Measurements from ENCODE around the gene MMP28. TPM values are rescaled to one million over a fixed set of nuclear protein-coding genes. Genes with fewer than 3 reads are reported as not detected.

Gene MMP28
- total and polyA plus RNA-seq, 4 donors = 30.5 to 72.6 (median 44.3) TPM

DNA sequence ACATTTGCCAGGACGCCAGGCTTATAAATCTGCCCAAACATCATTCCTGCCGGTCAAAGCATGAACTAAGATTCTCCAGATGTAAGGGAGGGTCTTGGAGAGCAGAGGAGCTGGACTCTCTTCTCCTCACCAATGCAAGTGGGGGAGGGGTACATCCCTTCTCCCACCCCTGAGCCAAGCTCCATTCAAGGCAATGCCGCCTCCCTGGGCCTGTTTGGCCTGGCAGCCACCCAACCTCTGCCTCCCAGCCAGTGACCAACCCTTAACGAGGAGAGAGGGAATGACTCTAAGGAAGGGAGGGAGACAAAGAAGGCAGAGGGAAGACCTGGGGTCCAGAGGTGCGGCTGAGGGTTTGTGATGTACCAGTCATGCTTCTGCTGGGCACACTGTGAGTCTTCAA is 20.9 kb downstream of the MMP28 start:
- DNase-seq (peak; percentile 79 to 86 (median 82)), ATAC-seq (ENCODE audit: insufficient read depth, low FRiP score) (no peak)
- Histone ChIP-seq H3K4me1 (ENCODE audit: control insufficient read depth in 5 of 5, insufficient read depth in 5 of 5, low read length in 5 of 5) (peaks cover 0 to 32% (median 20%) of the 10 kb centered on the region in 5 donors), H3K27ac (ENCODE audit: low read depth in 1 of 2, low read length in 1 of 2) (peak overlapping the region in 1 of 2 donors; percentile 78), H3K4me3 (no peak overlapping the region), H3K9ac (ENCODE audit: insufficient read depth in 1 of 2, low read length in 2 of 2) (peak overlapping the region in 1 of 2 donors; percentile 16), H3K9me3 (ENCODE audit: control insufficient read depth in 4 of 4, insufficient read depth in 3 of 4, low read length in 3 of 4) (no peaks in the 10 kb centered on the region), H3K36me3 (ENCODE audit: control insufficient read depth in 4 of 4, insufficient read depth in 4 of 4, low read length in 4 of 4) (peaks cover 0 to 2% (median 0%) of the 10 kb centered on the region in 4 donors), H3K27me3 (ENCODE audit: control insufficient read depth in 3 of 3, insufficient read depth in 3 of 3, low read length in 2 of 3) (peaks cover 0 to 2% (median 0%) of the 10 kb centered on the region in 3 donors)
- TF ChIP-seq, protein P1, sequence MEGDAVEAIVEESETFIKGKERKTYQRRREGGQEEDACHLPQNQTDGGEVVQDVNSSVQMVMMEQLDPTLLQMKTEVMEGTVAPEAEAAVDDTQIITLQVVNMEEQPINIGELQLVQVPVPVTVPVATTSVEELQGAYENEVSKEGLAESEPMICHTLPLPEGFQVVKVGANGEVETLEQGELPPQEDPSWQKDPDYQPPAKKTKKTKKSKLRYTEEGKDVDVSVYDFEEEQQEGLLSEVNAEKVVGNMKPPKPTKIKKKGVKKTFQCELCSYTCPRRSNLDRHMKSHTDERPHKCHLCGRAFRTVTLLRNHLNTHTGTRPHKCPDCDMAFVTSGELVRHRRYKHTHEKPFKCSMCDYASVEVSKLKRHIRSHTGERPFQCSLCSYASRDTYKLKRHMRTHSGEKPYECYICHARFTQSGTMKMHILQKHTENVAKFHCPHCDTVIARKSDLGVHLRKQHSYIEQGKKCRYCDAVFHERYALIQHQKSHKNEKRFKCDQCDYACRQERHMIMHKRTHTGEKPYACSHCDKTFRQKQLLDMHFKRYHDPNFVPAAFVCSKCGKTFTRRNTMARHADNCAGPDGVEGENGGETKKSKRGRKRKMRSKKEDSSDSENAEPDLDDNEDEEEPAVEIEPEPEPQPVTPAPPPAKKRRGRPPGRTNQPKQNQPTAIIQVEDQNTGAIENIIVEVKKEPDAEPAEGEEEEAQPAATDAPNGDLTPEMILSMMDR (IDR thresholded peaks at IDR 0.05; ENCODE audit: control extremely low read depth, extremely low read depth) = no peak
- 53 to 71% methylated on average over 5 of the region's 5 CpGs for WGBS, 2 donors

DNA sequence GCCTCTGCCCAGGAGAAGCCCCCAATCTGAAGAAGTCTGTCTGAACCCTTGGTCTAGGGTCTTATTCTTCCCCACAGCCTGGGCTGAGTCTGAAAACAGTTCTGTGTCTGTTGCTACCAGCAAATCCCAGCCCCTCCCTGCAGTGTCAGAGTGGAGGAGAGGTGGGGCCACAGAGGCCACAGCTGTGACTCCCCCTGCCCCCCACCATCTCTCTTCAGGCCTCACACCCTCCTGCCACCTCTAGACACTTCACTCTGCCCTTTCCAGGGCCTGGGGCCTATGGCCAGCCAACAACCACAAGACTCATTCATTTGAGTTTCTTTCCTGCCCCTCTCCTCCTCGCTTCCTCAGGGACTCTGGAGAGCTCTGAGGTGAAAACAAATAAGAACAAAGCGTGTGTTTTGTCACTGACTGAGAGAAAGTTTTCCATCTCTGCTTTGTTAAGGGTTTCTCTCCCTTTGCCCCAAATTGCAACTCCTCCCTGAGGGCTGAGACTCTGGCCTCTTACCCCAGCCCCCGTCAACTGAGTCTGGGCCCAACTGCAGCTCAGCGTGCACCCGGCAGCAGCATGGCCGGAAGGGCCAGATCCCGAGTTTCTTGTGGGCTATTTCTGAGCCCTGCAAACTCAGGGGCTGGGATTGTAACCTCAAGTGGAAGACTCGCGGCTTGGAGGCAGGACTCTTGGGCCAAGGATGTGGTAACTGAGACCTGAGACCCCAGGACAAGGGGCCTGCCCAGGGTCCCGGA is 21.6 kb downstream of the MMP28 start:
- Histone ChIP-seq H3K9ac (ENCODE audit: insufficient read depth in 1 of 2, low read length in 2 of 2) (no peak overlapping the region), H3K4me1 (ENCODE audit: control insufficient read depth in 5 of 5, insufficient read depth in 5 of 5, low read length in 5 of 5) (peaks cover 0 to 32% (median 16%) of the 10 kb centered on the region in 5 donors), H3K36me3 (ENCODE audit: control insufficient read depth in 4 of 4, insufficient read depth in 4 of 4, low read length in 4 of 4) (peaks cover 0 to 2% (median 0%) of the 10 kb centered on the region in 4 donors), H3K4me3 (no peak overlapping the region), H3K27me3 (ENCODE audit: control insufficient read depth in 3 of 3, insufficient read depth in 3 of 3, low read length in 2 of 3) (no peaks in the 10 kb centered on the region), H3K27ac (ENCODE audit: low read depth in 1 of 2, low read length in 1 of 2) (peak overlapping the region in 1 of 2 donors; percentile 78), H3K9me3 (ENCODE audit: control insufficient read depth in 4 of 4, insufficient read depth in 3 of 4, low read length in 3 of 4) (no peaks in the 10 kb centered on the region)
- TF ChIP-seq, protein P1 (IDR thresholded peaks at IDR 0.05; ENCODE audit: control extremely low read depth, extremely low read depth) = no peak
- peak in 1 of 3 donors; percentile 17 for DNase-seq
- WGBS, 2 donors = 54 to 82% methylated on average over 10 of the region's 10 CpGs
- ATAC-seq (ENCODE audit: insufficient read depth, low FRiP score) = peak; percentile 56

DNA sequence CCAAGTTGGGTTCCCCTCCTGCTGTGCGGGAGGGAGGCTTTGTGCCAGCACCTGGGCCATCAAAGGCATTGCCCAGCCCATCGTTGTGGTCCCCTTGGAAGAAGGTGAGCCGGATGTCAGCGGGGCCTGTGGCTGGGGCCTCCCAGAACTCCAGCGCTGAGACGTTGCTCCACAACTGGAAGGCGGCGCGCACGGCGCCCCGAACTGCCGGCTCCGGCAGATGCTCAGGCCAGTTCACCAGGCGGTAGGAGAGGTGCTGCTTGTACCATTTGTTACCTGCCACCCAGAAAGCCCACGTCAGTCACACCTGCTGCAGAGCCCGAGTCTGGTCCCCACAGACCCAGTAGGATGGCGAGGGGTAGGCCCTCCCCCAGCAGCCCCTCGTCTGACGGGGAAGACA is 22.3 kb downstream of the MMP28 start:
- 77 to 79% methylated on average over 20 of the region's 20 CpGs for WGBS, 2 donors
- no peak for DNase-seq
- Histone ChIP-seq H3K27ac (ENCODE audit: low read depth in 1 of 2, low read length in 1 of 2) (peak overlapping the region in 1 of 2 donors; percentile 78), H3K9ac (ENCODE audit: insufficient read depth in 1 of 2, low read length in 2 of 2) (no peak overlapping the region), H3K4me3 (no peak overlapping the region), H3K27me3 (ENCODE audit: control insufficient read depth in 3 of 3, insufficient read depth in 3 of 3, low read length in 2 of 3) (no peaks in the 10 kb centered on the region), H3K36me3 (ENCODE audit: control insufficient read depth in 4 of 4, insufficient read depth in 4 of 4, low read length in 4 of 4) (peaks cover 0 to 2% (median 0%) of the 10 kb centered on the region in 4 donors), H3K4me1 (ENCODE audit: control insufficient read depth in 5 of 5, insufficient read depth in 5 of 5, low read length in 5 of 5) (peaks cover 0 to 32% (median 15%) of the 10 kb centered on the region in 5 donors), H3K9me3 (ENCODE audit: control insufficient read depth in 4 of 4, insufficient read depth in 3 of 4, low read length in 3 of 4) (no peaks in the 10 kb centered on the region)
- ATAC-seq (ENCODE audit: insufficient read depth, low FRiP score) = no peak
- TF ChIP-seq, protein P1 (IDR thresholded peaks at IDR 0.05; ENCODE audit: control extremely low read depth, extremely low read depth) = no peak
